NCI-H446 treated with DMSO at 0.1 percent for 48 hours (cell line): ENCODE measurements around the gene RYR1.
"Not testable (repeated sequence)": the region's sequence is repeated elsewhere in the genome, so short reads cannot be mapped to it uniquely, and the experiment has no call there.

Source experiments
- DNase-seq: peaks from one replicate; lab custom pipeline; 2025; lab: John Stamatoyannopoulos, UW

RYR1 gene

GRCh38 chr19:38427035-38427677 lies 6.3 kb upstream of the RYR1 start:
- DNase-seq, result not testable (repeated sequence)

GRCh38 chr19:38429055-38429810 lies 4.3 kb upstream of the RYR1 start:
- DNase-seq, result no peak

DNA sequence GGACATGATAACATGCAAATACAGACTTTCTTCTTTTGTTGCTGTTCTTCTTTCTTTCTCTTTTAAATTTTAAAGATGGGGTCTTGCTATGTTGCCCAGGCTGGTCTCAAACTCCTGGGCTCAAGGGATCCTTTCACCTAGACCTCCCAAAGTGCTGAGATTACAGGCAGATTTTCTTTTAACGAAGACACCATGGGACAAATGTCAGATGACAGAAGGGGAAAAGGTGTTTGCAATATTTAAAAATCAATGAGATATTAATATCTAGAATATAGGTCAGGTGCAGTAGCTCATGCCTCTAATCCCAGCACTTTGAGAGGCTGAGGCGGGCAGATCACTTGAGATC lies 3.7 kb upstream of the RYR1 start:
- no peak for DNase-seq

- DNase-seq, result no peak
Measured at GRCh38 chr19:38430931-38431330, 2.6 kb upstream of the RYR1 start.

DNA sequence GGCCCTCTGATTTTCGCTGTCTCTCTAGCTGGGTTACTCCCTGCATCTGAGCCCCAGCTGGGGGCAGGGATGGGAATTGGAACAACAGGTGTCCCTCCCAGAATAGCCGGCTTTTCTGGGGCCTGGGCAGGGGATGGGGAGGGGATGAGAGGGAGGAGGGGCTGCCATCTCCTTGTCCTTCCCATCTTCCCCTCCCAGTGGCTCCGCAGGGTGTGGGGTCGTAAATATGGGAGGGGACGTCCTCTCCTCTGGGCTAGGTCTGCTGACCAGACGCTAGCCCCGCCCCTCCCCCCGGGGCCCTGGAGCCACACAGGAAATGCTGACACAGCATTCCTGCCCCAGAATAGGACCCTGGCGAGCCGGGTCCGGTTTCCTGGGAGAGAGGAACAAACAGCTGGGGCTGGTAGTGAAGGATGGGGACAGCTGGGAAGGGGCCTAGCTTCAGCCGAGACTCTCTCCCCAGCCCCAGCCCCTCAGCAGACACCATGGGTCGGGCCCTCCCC lies 1.1 kb downstream of the RYR1 start:
- no peak for DNase-seq

- no peak for DNase-seq
Measured at GRCh38 chr19:38437295-38437694, 3.8 kb downstream of the RYR1 start.

GRCh38 chr19:38437917-38438316 lies 4.4 kb downstream of the RYR1 start:
- DNase-seq, result no peak

DNA sequence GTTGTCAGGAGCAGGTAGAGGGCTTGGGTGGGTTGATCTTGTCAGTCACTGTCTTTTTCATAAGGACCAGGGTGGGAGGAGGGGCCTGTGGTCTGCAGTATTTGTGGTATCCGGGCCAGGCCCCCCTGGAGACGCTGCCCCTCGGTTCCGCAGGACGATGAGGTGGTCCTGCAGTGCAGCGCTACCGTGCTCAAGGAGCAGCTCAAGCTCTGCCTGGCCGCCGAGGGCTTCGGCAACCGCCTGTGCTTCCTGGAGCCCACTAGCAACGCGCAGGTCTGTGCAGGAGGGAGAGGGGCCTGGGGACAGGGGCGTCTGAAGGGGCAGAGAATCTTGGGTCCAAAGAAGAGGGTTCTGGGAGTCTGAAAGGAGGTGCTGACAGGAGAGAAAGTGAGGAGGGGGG lies 7.1 kb downstream of the RYR1 start:
- no peak for DNase-seq

DNA sequence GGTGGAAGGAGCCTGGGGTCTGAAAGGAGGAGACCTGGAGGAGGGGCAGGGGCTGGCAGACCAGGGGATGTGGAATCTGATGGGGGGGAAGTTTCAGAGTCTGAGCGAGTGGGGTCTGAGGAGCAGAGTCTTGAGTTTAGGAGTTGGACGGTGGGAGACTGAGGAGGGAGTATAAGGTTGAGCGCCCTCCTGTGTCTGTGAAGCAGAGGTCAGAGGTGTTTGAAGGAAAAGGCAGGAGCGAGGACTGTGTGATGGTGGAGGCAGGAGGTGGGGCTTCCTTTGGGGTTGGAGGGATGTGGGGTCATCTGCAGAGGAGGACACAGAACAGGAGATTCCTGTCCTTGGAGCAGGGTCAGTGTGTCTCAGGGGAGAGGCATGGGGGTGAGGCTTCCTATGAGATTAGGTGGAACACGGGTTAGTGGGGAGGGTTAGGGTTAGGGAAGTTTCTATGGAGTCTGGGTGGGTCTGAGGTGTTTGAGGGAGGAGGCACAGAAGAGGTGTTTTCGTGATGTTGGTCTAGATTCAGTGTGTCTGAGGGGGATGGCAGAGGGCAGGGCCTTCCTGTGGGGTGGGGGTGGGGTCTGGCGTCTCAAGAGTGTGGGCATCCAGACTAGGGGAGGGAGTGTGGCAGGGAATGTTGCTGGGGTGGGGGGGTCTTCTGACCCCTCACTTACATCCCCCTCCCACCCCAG lies 8.3 kb downstream of the RYR1 start:
- DNase-seq, result no peak

GRCh38 chr19:38442736-38443135 lies 9.2 kb downstream of the RYR1 start:
- no peak for DNase-seq

DNA sequence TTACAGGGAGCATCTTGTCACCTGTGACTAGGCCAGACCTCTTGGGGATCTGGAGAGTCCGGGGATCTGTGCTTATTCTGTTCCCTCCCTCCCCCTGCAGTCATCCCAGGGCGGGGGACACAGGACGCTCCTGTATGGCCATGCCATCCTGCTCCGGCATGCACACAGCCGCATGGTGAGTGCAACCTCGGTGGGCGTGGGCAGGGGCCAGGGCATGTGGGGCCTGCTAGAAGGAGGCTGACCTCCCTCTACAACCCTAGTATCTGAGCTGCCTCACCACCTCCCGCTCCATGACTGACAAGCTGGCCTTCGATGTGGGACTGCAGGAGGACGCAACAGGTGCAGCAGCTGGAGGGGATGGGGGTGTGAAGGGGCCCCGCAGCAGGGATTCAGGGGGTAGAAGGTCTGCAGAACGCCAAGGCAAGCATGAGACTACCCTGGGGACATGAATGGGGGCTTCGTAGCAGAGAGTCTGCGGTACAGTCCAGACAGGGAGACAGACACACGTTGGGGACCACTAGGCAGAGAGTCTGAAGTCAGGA lies 10.0 kb downstream of the RYR1 start:
- DNase-seq, result no peak

- DNase-seq, result no peak
Measured at GRCh38 chr19:38444026-38444425, 10.5 kb downstream of the RYR1 start.

GRCh38 chr19:38445362-38445761 lies 11.9 kb downstream of the RYR1 start:
- DNase-seq, result no peak

DNA sequence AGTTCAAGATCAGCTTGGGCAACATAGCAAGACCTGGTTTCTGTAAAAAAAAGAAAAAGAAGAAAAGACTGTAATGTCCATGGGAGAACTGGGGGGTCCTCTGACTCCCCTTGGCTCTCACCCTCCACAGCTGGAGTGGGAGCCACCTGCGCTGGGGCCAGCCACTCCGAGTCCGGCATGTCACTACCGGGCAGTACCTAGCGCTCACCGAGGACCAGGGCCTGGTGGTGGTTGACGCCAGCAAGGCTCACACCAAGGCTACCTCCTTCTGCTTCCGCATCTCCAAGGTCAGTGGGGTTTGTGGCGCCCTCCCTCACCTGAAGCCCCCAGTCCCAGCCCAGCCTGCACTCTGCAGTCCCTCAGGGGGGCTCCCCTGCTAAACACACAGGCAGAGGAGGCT lies 14.7 kb downstream of the RYR1 start:
- no peak for DNase-seq

- no peak for DNase-seq
Measured at GRCh38 chr19:38449518-38449917, 16.0 kb downstream of the RYR1 start.

GRCh38 chr19:38451036-38451435 lies 17.5 kb downstream of the RYR1 start:
- DNase-seq, result no peak

DNA sequence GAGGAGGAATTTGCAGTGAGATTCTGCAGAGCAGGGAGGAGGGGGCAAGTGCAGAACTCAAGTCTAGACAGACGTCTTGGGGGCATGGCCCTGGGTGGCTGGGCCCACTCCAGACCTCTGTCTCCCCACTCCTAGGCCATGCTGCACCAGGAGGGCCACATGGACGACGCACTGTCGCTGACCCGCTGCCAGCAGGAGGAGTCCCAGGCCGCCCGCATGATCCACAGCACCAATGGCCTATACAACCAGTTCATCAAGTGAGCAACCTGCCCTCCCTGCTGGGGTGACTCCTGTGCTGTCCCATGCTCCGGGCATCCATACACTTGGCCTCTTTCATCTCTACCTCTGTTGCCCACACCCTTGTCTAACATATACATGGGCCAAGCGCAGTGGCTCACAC lies 18.1 kb downstream of the RYR1 start:
- no peak for DNase-seq

- no peak for DNase-seq
Measured at GRCh38 chr19:38452430-38453366, 19.2 kb downstream of the RYR1 start.

GRCh38 chr19:38453596-38453995 lies 20.1 kb downstream of the RYR1 start:
- DNase-seq, result no peak

DNA sequence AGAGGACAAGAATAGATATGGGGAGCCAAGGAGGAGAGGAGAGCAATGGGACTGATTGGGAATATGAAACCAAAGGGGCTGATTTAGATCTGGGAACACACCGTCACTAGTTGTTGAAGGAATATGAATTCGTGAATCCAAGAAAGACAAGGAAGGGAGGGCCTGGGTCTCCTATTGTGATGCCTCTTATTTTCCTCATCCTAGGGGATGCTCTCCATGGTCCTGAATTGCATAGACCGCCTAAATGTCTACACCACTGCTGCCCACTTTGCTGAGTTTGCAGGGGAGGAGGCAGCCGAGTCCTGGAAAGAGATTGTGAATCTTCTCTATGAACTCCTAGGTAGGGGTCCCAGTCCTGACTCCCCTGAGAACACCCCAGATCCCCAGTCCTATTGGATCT lies 21.5 kb downstream of the RYR1 start:
- no peak for DNase-seq

DNA sequence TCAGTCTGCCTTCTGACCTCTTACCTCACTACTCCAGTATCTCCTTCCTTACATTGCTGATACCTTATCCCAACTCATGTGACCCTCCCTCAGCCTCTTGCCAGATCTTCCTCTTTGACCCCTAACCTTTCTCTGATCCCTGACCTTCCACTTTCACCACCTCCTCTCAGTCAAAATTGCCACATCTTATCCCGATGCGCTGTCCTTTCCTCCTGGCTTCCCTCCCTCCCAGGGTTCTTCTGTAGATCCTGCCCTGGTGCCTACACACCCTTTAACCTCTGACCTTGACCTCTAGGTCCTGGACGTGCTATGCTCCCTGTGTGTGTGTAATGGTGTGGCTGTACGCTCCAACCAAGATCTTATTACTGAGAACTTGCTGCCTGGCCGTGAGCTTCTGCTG lies 23.7 kb downstream of the RYR1 start:
- DNase-seq, result no peak
